H1 (cell line): ENCODE measurements around the gene ZNF3. TPM values are rescaled to one million over a fixed set of nuclear protein-coding genes. Genes with fewer than 3 reads are reported as not detected.

Experiments used
- CTCF ChIA-PET: fragments of 300-600 bp; sonication (Branson Sonifier 250); formaldehyde crosslinking; loops from one replicate; lab custom pipeline; 2021; ENCODE audit not compliant: partially characterized antibody; lab: Charles Lee
- POLR2A ChIA-PET: fragments of 300-600 bp; sonication (Branson Sonifier 250); formaldehyde crosslinking; loops from one replicate; lab custom pipeline; 2021; ENCODE audit warnings: inconsistent platforms; ENCODE audit not compliant: partially characterized antibody; lab: Charles Lee
- DNase-seq, 2 experiments: peaks; one replicate each; pipeline versions ENCODE4 v3.0.0 to v3.0.0-alpha.2; 2010 to 2022; ENCODE audit warnings: low spot score in 2 of 2, low read depth in 1 of 2, mixed read lengths in 1 of 2
- FAIRE-seq: peaks from 2 replicates; lab custom pipeline; 2011; peaks lifted over from hg19 to GRCh38; lab: Jason Lieb, UNC
- H2AFZ ChIP-seq: 2 replicates; pipeline ENCODE4 v1.8.1; 2012; ENCODE audit warnings: low read length, inconsistent platforms
- H2AK5ac ChIP-seq: 2 replicates; pipeline ENCODE4 v1.6.1; 2013; ENCODE audit warnings: low read depth, low read length
- H2BK120ac ChIP-seq: replicated peaks from 2 replicates; pipeline ENCODE3; 2013; ENCODE audit warnings: low read depth, low read length, inconsistent platforms
- H2BK12ac ChIP-seq: 2 replicates; pipeline ENCODE4 v1.6.1; 2013; ENCODE audit warnings: low read depth, low read length
- H2BK15ac ChIP-seq: 2 replicates; pipeline ENCODE4 v1.6.1; 2013; ENCODE audit warnings: low read length
- H2BK20ac ChIP-seq: 2 replicates; pipeline ENCODE4 v1.6.1; 2013; ENCODE audit warnings: low read length
- H2BK5ac ChIP-seq: 2 replicates; pipeline ENCODE4 v1.6.1; 2013; ENCODE audit warnings: low read depth, low read length
- H3K14ac ChIP-seq: 2 replicates; pipeline ENCODE4 v1.6.1; 2013; ENCODE audit warnings: inconsistent platforms; ENCODE audit not compliant: insufficient read length
- H3K18ac ChIP-seq: 2 replicates; pipeline ENCODE4 v1.6.1; 2013; ENCODE audit warnings: low read length; ENCODE audit errors: extremely low read depth
- H3K23ac ChIP-seq: 2 replicates; pipeline ENCODE4 v1.6.1; 2013; ENCODE audit warnings: inconsistent platforms; ENCODE audit not compliant: insufficient read length
- H3K23me2 ChIP-seq: 2 replicates; pipeline ENCODE4 v1.6.1; 2013; ENCODE audit warnings: low read depth, low read length
- H3K27ac ChIP-seq: 2 replicates; pipeline ENCODE4 v1.6.1; 2011; ENCODE audit warnings: low read depth, low read length, inconsistent platforms
- H3K27me3 ChIP-seq, 4 experiments: replicated peaks in 1 of 4; 1 replicate in 1 of 4; 2 replicates in 3 of 4; pipeline versions ENCODE4 v1.6.1 to v1.8.1; 2011 to 2013; ENCODE audit warnings: low read length in 3 of 4, mild to moderate bottlenecking in 3 of 4, inconsistent platforms in 2 of 4, mixed read lengths in 2 of 4, moderate library complexity in 1 of 4; ENCODE audit not compliant: control insufficient read depth in 3 of 4, insufficient read depth in 3 of 4; ENCODE audit errors: extremely low read depth in 1 of 4
- H3K36me3 ChIP-seq, 4 experiments: 2 replicates each; pipeline versions ENCODE4 v1.6.1 to v1.8.1; 2011 to 2013; ENCODE audit warnings: mild to moderate bottlenecking in 4 of 4, low read length in 3 of 4, moderate library complexity in 2 of 4, control low read depth in 1 of 4, inconsistent platforms in 1 of 4; ENCODE audit not compliant: insufficient read depth in 4 of 4, control insufficient read depth in 2 of 4
- H3K4ac ChIP-seq: replicated peaks from 2 replicates; pipeline ENCODE3; 2013; ENCODE audit warnings: low read length, low read depth, mixed read lengths, inconsistent platforms; ENCODE audit not compliant: insufficient read length
- H3K4me1 ChIP-seq, 4 experiments: replicated peaks in 1 of 4; 1 replicate in 1 of 4; 2 replicates in 3 of 4; pipeline versions ENCODE4 v1.6.1 to v1.8.1; 2011 to 2013; ENCODE audit warnings: low read length in 3 of 4, inconsistent platforms in 2 of 4, mixed read lengths in 1 of 4; ENCODE audit not compliant: insufficient read depth in 4 of 4, control insufficient read depth in 3 of 4
- H3K4me2 ChIP-seq, 2 experiments: 2 replicates each; pipeline versions ENCODE4 v1.6.1 to v1.8.1; 2011 to 2013; ENCODE audit warnings: low read depth in 2 of 2, low read length in 2 of 2, control low read depth in 1 of 2, inconsistent platforms in 1 of 2, mild to moderate bottlenecking in 1 of 2; ENCODE audit not compliant: insufficient read depth in 1 of 2
- H3K4me3 ChIP-seq, 4 experiments: fragments of 200-600, 300-600 bp in 1 of 4; sonication (generic), shearing (Covaris generic), sonication (Bioruptor Twin) in 1 of 4; 2 replicates each; pipeline versions ENCODE4 v1.5.1 to v1.8.1; 2011 to 2016; ENCODE audit warnings: low read length in 4 of 4, low read depth in 3 of 4, control low read depth in 2 of 4, inconsistent platforms in 2 of 4, mild to moderate bottlenecking in 2 of 4, mixed read lengths in 1 of 4, moderate library complexity in 1 of 4; ENCODE audit not compliant: insufficient read depth in 2 of 4; ENCODE audit errors: extremely low read depth in 1 of 4
- H3K56ac ChIP-seq: replicated peaks from 2 replicates; pipeline ENCODE3; 2013; ENCODE audit warnings: low read depth, mild to moderate bottlenecking, mixed read lengths, low read length, inconsistent platforms; ENCODE audit not compliant: insufficient read length
- H3K79me1 ChIP-seq: 2 replicates; pipeline ENCODE4 v1.6.1; 2013; ENCODE audit warnings: low read depth, low read length, control low read depth
- H3K79me2 ChIP-seq, 2 experiments: 2 replicates each; pipeline versions ENCODE4 v1.6.1 to v1.8.1; 2012 to 2013; ENCODE audit warnings: low read length in 2 of 2, mild to moderate bottlenecking in 2 of 2, inconsistent platforms in 1 of 2; ENCODE audit not compliant: insufficient read depth in 2 of 2, control insufficient read depth in 1 of 2
- H3K9ac ChIP-seq, 4 experiments: replicated peaks in 1 of 4; 1 replicate in 1 of 4; 2 replicates in 3 of 4; pipeline versions ENCODE4 v1.6.1 to v1.8.1; 2011 to 2013; ENCODE audit warnings: low read depth in 3 of 4, low read length in 3 of 4, control low read depth in 2 of 4, mild to moderate bottlenecking in 2 of 4, moderate library complexity in 2 of 4, inconsistent platforms in 1 of 4; ENCODE audit errors: extremely low read depth in 1 of 4
- H3K9me3 ChIP-seq, 2 experiments: 2 replicates each; pipeline versions ENCODE4 v1.6.1 to v1.8.1; 2012 to 2013; ENCODE audit warnings: mild to moderate bottlenecking in 2 of 2, moderate library complexity in 2 of 2, control low read depth in 1 of 2, inconsistent platforms in 1 of 2, low read depth in 1 of 2, low read length in 1 of 2, mixed read lengths in 1 of 2; ENCODE audit not compliant: insufficient read depth in 2 of 2
- H4K20me1 ChIP-seq, 2 experiments: replicated peaks in 1 of 2; 2 replicates each; pipeline versions ENCODE3 to v1.8.1; 2011 to 2013; ENCODE audit warnings: inconsistent platforms in 2 of 2, low read length in 2 of 2, mild to moderate bottlenecking in 1 of 2; ENCODE audit not compliant: insufficient read depth in 2 of 2, control insufficient read depth in 1 of 2
- H4K5ac ChIP-seq: 2 replicates; pipeline ENCODE4 v1.6.1; 2013; ENCODE audit warnings: low read length, low read depth, mixed read lengths, inconsistent platforms; ENCODE audit not compliant: insufficient read length
- H4K8ac ChIP-seq: 2 replicates; pipeline ENCODE4 v1.8.0; 2013; ENCODE audit warnings: mild to moderate bottlenecking, moderate library complexity, low read length, inconsistent platforms; ENCODE audit not compliant: insufficient read depth; ENCODE audit errors: extremely low read depth
- H4K91ac ChIP-seq: replicated peaks from 2 replicates; pipeline ENCODE3; 2013; ENCODE audit warnings: low read length, mixed read lengths, inconsistent platforms; ENCODE audit not compliant: insufficient read length
- BRCA1 ChIP-seq: IDR thresholded peaks from 2 replicates; pipeline ENCODE4 v1.6.1; 2012; ENCODE audit warnings: low read depth, low read length, improper control_type of control experiment
- POLR2A ChIP-seq, 2 experiments: IDR thresholded peaks; 1 replicate in 1 of 2; 2 replicates in 1 of 2; pipeline ENCODE4 v1.6.1; 2011; ENCODE audit warnings: low read depth in 2 of 2, low read length in 2 of 2, mild to moderate bottlenecking in 2 of 2; ENCODE audit errors: control extremely low read depth in 1 of 2
- POLR2AphosphoS5 ChIP-seq: IDR thresholded peaks from 2 replicates; pipeline ENCODE4 v1.6.1; 2011; ENCODE audit warnings: low read depth, low read length
- TBP ChIP-seq: IDR thresholded peaks from 2 replicates; pipeline ENCODE4 v1.6.1; 2011; ENCODE audit warnings: low read depth, low read length, improper control_type of control experiment
- WGBS, 2 experiments: shearing (Covaris generic) in 1 of 2; methylation state at CpG; one replicate each; pipeline versions ENCODE4 v1.1.6 to v1.1.7; 2013 to 2015; ENCODE audit warnings: low lambda C conversion rate in 2 of 2, mixed read lengths in 2 of 2, inconsistent platforms in 1 of 2, low coverage in 1 of 2, missing lambda C conversion rate in 1 of 2; ENCODE audit not compliant: insufficient replicate concordance in 2 of 2, insufficient coverage in 1 of 2, insufficient read length in 1 of 2; ENCODE audit errors: extremely low coverage in 1 of 2, missing lambda C conversion rate in 1 of 2; 5-methylcytosine and 5-hydroxymethylcytosine counted together
- polyA plus RNA-seq, 7 experiments: library from polyadenylated mRNA; depleted of rRNA in 3 of 7; stranded (reverse) in 5 of 7; unstranded in 2 of 7; fragments of >200 nt in 5 of 7; fragments of 200-250 nt in 2 of 7; gene quantifications; 1 replicate in 5 of 7; 2 replicates in 1 of 7; 4 replicates in 1 of 7; pipeline versions ENCODE4 v1.2.1 to v1.2.3, GENCODE V29; 2011 to 2013; ENCODE audit warnings: missing spikeins in 2 of 7, mixed read lengths in 2 of 7
- total RNA-seq: library from RNA; stranded (reverse); fragmentation: NEBNext Ultra II Directional; extraction: Animal tissue kit (Norgen Biotek cat#: 25700); gene quantifications from 2 replicates; pipeline ENCODE4 v1.2.1, GENCODE V29; 2021

The ZNF3 gene
- total and polyA plus RNA-seq, 2 of the 8 experiments (the other 6 are each of a cell fraction or from before 2014, with no cell fraction given): 26.9 to 49.1 TPM

DNA sequence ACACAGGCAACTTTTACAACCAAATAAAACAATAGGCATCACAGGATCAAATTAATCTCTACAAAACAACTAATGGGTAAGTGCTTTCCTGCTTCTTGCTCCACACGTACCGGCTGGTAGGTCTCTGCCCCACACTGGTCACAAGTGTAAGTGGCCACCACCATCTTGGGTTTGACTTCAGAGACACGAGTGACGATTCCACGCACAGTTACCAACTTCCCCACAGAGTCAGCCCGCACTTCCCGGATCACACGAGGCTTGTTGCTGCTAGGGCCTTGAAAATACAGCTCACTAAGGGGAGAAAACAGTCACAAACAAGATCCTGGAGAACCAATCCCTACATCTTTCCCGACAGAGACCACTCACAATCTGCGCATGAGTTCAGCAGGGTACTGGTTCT is 17.4 kb upstream of the ZNF3 start:
- WGBS, 2 experiments: 91% methylated on average over 10 of the region's 10 CpGs; no CpG with 5 or more reads in 1 of the 2 experiments
- DNase-seq (no peak), FAIRE-seq (no peak)
- TF ChIP-seq POLR2AphosphoS5: peak; percentile 56; the same call in 1 of the 2 replicates
- peak in 1 of 2 experiments; percentile 60; a peak in 2 of 3 replicates for TF ChIP-seq POLR2A (IDR thresholded peaks at IDR 0.05; ENCODE audit: control extremely low read depth in 1 of 2, low read depth in 2 of 2, low read length in 2 of 2)
- TF ChIP-seq BRCA1: no peak
- TF ChIP-seq TBP: no peak
- Histone ChIP-seq H3K4me2 (peak overlapping the region; percentile 56 to 77; a peak in 2 of 4 replicates), H3K36me3 (peaks cover 55 to 64% (median 57%) of the 10 kb centered on the region in 4 experiments), H3K4me1 (peaks cover 0 to 8% (median 3%) of the 10 kb centered on the region in 4 experiments; a peak in 3 of 7 replicates), H3K56ac (no peak overlapping the region), H3K23ac (no peak overlapping the region), H2BK20ac (no peak overlapping the region), H3K79me1 (peaks cover 12% of the 10 kb centered on the region), H2BK5ac (no peak overlapping the region; the same call in 1 of the 2 replicates), H3K9me3 (no peaks in the 10 kb centered on the region), H3K9ac (no peak overlapping the region; a peak in 3 of 7 replicates), H3K27ac (no peak overlapping the region), H4K20me1 (peaks cover 13 to 25% of the 10 kb centered on the region in 2 experiments), H3K79me2 (peaks cover 9 to 56% of the 10 kb centered on the region in 2 experiments), H3K18ac (no peak overlapping the region), H4K5ac (no peak overlapping the region), H3K4ac (no peak overlapping the region), H3K27me3 (no peaks in the 10 kb centered on the region), H3K14ac (no peak overlapping the region), H4K8ac (peak overlapping the region; percentile 86; the same call in 1 of the 2 replicates), H3K23me2 (no peaks in the 10 kb centered on the region; the same call in 1 of the 2 replicates), H2BK15ac (no peak overlapping the region), H4K91ac (no peak overlapping the region), H2AK5ac (no peak overlapping the region; the same call in 1 of the 2 replicates), H3K4me3 (peak overlapping the region in 3 of 4 experiments; percentile 83 to 97 (median 85); a peak in 5 of 8 replicates), H2AFZ (no peak overlapping the region), H2BK120ac (no peak overlapping the region), H2BK12ac (no peak overlapping the region)
- POLR2A ChIA-PET: interaction anchor here (1.0 to 20.0 kb wide), 6 partner anchors 11 to 69 kb away, joined by 3 to 722 read pairs (median 7); partner anchors contain the start of genes CNPY4, COPS6, MBLAC1 and TAF6
- CTCF ChIA-PET: interaction anchor here (0.6 to 5.9 kb wide), 3 partner anchors 14 to 539 kb away, joined by 3 to 55 read pairs (median 3); no protein-coding TSS in a partner anchor
